ENCODE results near the gene SLITRK6. TPM values are rescaled to one million over a fixed set of nuclear protein-coding genes. Genes with fewer than 3 reads are reported as not detected.
"Not testable (repeated sequence)": the region's sequence is repeated elsewhere in the genome, so short reads cannot be mapped to it uniquely, and the experiment has no call there.

SLITRK6 gene
- total and polyA plus RNA-seq, 8 donors = 0.25 to 11.7 (median 1.1) TPM; not detected in 2

DNA sequence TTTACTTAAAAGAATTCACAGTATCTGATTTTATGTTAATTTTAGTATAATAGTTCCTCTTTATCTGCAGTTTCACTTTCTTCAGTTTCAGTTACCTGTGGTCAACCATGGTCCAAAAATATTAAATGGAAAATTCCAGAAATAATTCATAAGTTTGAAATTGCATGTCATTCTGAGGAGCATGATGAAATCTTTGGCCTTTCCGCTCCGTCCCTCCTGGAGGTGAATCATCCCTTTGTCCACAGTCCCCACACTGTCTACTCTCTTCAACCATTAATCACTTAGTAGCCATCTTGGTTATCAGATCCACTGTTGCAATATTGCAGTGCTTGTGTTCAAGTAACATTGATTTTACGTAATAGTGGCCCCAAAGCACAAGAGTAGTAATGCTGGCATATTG is 26.9 kb downstream of the SLITRK6 start:
- H3K9me3 ChIP-seq = no peaks in the 10 kb centered on the region
- H3K27me3 ChIP-seq = no peaks in the 10 kb centered on the region
- H3K36me3 ChIP-seq = no peaks in the 10 kb centered on the region
- TF ChIP-seq POLR2A (IDR thresholded peaks at IDR 0.05) (no peak), POLR2AphosphoS5 (IDR thresholded peaks at IDR 0.05) (no peak), EP300 (IDR thresholded peaks at IDR 0.05) (no peak)
- TF ChIP-seq, protein P1, sequence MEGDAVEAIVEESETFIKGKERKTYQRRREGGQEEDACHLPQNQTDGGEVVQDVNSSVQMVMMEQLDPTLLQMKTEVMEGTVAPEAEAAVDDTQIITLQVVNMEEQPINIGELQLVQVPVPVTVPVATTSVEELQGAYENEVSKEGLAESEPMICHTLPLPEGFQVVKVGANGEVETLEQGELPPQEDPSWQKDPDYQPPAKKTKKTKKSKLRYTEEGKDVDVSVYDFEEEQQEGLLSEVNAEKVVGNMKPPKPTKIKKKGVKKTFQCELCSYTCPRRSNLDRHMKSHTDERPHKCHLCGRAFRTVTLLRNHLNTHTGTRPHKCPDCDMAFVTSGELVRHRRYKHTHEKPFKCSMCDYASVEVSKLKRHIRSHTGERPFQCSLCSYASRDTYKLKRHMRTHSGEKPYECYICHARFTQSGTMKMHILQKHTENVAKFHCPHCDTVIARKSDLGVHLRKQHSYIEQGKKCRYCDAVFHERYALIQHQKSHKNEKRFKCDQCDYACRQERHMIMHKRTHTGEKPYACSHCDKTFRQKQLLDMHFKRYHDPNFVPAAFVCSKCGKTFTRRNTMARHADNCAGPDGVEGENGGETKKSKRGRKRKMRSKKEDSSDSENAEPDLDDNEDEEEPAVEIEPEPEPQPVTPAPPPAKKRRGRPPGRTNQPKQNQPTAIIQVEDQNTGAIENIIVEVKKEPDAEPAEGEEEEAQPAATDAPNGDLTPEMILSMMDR (IDR thresholded peaks at IDR 0.05) = no peak
- H3K27ac ChIP-seq = no peak overlapping the region
- intact Hi-C loops (cut with DNase I; ENCODE audit: low total_unique reads) = no loop called here
- no peaks in the 10 kb centered on the region for H3K4me1 ChIP-seq
- H3K4me3 ChIP-seq = no peak overlapping the region
- no peak for DNase-seq
- 83 to 90% (median 88%) methylated on average over 3 of the region's 3 CpGs for WGBS, 5 donors

DNA sequence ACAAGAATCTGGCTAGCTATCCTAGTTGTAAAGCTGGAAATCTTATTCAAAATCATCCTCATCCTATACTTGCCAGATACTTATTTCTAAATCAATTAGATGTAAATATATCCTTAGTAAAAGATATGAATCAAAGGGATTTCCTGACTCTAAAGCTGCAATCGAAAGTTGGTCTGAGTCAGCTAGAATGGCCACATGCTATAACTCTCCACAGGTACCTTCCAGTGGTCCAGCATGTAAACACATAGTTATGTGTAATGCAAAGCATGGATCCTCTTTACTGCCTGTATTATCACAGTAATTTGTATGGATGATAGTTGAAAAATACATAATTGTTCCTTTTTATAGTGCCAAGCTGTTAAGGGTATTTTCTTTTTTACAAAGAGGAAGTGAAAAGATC is 27.4 kb downstream of the SLITRK6 start:
- Histone ChIP-seq H3K4me1 (no peaks in the 10 kb centered on the region), H3K27ac (no peak overlapping the region), H3K36me3 (no peaks in the 10 kb centered on the region), H3K27me3 (no peaks in the 10 kb centered on the region), H3K4me3 (no peak overlapping the region), H3K9me3 (no peaks in the 10 kb centered on the region)
- intact Hi-C loops (cut with DNase I; ENCODE audit: low total_unique reads) = no loop called here
- WGBS, 5 donors = 44 to 68% (median 60%) methylated on average over 1 of the region's 1 CpG
- DNase-seq = no peak
- no peak for TF ChIP-seq POLR2A (IDR thresholded peaks at IDR 0.05)
- no peak for TF ChIP-seq POLR2AphosphoS5 (IDR thresholded peaks at IDR 0.05)

DNA sequence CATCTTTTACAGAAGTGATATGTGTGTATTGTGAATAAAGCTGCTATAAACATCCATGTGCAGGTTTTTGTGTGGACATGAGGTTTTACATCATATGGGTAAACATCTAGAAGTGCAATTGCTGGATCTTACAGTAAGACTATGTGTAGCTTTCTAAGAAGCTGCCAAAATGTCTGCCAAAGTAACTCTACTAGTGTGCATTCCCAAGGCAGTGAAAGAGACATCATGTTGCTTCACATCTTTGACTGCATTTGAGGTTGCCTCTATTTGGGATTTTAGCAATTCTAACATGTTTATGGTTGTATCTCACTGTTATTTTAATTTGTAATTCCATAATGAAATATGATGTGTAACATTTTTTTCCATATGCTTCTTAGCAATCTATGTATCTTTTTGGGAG is 30.3 kb downstream of the SLITRK6 start:
- Histone ChIP-seq H3K27me3 (no peaks in the 10 kb centered on the region), H3K4me1 (no peaks in the 10 kb centered on the region), H3K27ac (no peak overlapping the region), H3K4me3 (no peak overlapping the region), H3K36me3 (no peaks in the 10 kb centered on the region), H3K9me3 (no peaks in the 10 kb centered on the region)
- intact Hi-C loops (cut with DNase I; ENCODE audit: low total_unique reads) = no loop called here
- no peak for TF ChIP-seq EP300 (IDR thresholded peaks at IDR 0.05)
- TF ChIP-seq POLR2AphosphoS5 (IDR thresholded peaks at IDR 0.05) = no peak
- TF ChIP-seq, protein P1 (IDR thresholded peaks at IDR 0.05) = no peak
- no peak for TF ChIP-seq POLR2A (IDR thresholded peaks at IDR 0.05)
- no peak for DNase-seq

DNA sequence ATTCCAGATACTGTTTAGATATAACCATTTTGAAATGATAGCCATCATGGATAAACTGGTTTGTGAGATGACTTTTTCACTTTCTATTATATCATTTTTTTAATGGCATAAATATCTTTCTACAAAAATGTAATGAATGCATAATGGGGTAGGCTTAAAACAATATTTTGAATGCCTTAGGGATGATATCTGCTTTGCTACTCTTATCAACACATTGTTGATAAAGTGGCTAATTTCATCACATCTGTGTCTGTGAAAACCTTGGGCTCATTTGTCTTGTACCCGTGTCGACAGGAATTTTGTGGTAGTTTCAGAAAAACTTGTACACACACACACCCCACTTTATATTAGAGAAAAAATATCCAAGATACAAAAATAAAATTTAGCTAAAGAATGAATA is 44.1 kb downstream of the SLITRK6 start:
- H3K4me3 ChIP-seq = no peak overlapping the region
- no peak for DNase-seq
- WGBS, 5 donors = 47 to 84% (median 59%) methylated on average over 2 of the region's 2 CpGs
- no peaks in the 10 kb centered on the region for H3K4me1 ChIP-seq
- H3K9me3 ChIP-seq = no peaks in the 10 kb centered on the region
- H3K36me3 ChIP-seq = no peaks in the 10 kb centered on the region
- no peaks in the 10 kb centered on the region for H3K27me3 ChIP-seq
- TF ChIP-seq POLR2AphosphoS5 (IDR thresholded peaks at IDR 0.05) (no peak), EP300 (IDR thresholded peaks at IDR 0.05) (no peak), POLR2A (IDR thresholded peaks at IDR 0.05) (no peak)
- TF ChIP-seq, protein P1 (IDR thresholded peaks at IDR 0.05) = no peak
- intact Hi-C loops (cut with DNase I; ENCODE audit: low total_unique reads) = no loop called here
- no peak overlapping the region for H3K27ac ChIP-seq

DNA sequence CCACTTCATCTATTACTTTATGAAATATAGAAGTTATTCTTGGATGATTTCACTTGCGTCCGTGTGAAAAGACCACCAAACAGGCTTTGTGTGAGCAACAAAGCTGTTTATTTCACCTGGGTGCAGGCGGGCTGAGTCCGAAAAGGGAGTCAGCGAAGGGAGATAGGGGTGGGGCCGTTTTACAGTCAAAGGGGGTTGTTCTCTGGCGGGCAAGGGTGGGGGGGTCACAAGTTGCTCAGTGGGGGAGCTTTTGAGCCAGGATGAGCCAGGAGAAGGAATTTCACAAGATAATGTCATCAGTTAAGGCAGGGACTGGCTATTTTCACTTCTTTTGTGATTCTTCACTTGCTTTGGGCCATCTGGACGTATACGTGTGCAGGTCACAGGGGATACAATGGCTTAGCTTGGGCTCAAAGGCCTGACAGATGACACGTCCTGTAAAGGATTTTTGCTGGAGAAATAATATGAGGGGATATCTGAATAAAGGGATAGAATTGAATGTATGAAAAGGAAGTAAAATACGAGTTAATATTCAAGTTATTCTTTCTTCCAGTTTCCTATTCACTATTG is 55.9 kb downstream of the SLITRK6 start:
- H3K4me1 ChIP-seq; H3K4me3 ChIP-seq; DNase-seq; H3K27ac ChIP-seq; H3K36me3 ChIP-seq; intact Hi-C loops (cut with DNase I; ENCODE audit: low total_unique reads); H3K9me3 ChIP-seq; H3K27me3 ChIP-seq: not testable (repeated sequence)
- WGBS, 5 donors = 64 to 84% (median 68%) methylated on average over 11 of the region's 11 CpGs

Data from stomach (tissue), 9 donors.